Measurements from ENCODE around the gene GPR31.

- TF ChIP-seq POLR2A (IDR thresholded peaks at IDR 0.05; ENCODE audit: low read depth, low read length) (no peak), POLR2AphosphoS5 (IDR thresholded peaks at IDR 0.05; ENCODE audit: low read depth, low read length) (no peak)
Measured at GRCh38 chr6:167120583-167120903, 37.2 kb downstream of the GPR31 start.

Data from GM12891 (cell line).